ENCODE results near the gene ADPRM. TPM values are rescaled to one million over a fixed set of nuclear protein-coding genes. Genes with fewer than 3 reads are reported as not detected.

Gene ADPRM
- total and polyA plus RNA-seq, 4 experiments from 2014 or later: 45.5 to 55.0 (median 48.3) TPM

GRCh38 chr17:10653987-10654386 lies 43.4 kb upstream of the ADPRM start:
- H3K27ac ChIP-seq (ENCODE audit: low read depth, low read length): no peak overlapping the region
- CTCF ChIA-PET (ENCODE audit: partially characterized antibody): interaction anchor here (0.7 to 1.4 kb wide), 4 partner anchors 9 to 191 kb away, joined by 3 to 6 read pairs (median 4); no protein-coding TSS in a partner anchor
- H3K27me3 ChIP-seq (ENCODE audit: insufficient read depth, low read length): no peaks in the 10 kb centered on the region
- H3K4me1 Mint-ChIP-seq: peaks cover 5 to 16% (median 12%) of the 10 kb centered on the region in 4 donors
- peaks cover 0 to 1% (median 0%) of the 10 kb centered on the region in 8 donors for H3K9me3 Mint-ChIP-seq
- no peaks in the 10 kb centered on the region for H3K4me1 ChIP-seq (ENCODE audit: insufficient read depth, low read length)
- intact Hi-C loops (cut with micrococcal nuclease): no loop called here
- no peaks in the 10 kb centered on the region for H3K9me3 ChIP-seq (ENCODE audit: control insufficient read depth in 1 of 2, low read length in 2 of 2)
- no peaks in the 10 kb centered on the region for H3K27me3 Mint-ChIP-seq
- no peak for DNase-seq
- H3K36me3 ChIP-seq (ENCODE audit: insufficient read depth, low read length): no peaks in the 10 kb centered on the region
- peaks cover 3% of the 10 kb centered on the region in 2 donors for H3K36me3 Mint-ChIP-seq
- no peak overlapping the region for H3K4me3 Mint-ChIP-seq
- H3K4me3 ChIP-seq (ENCODE audit: low read length in 2 of 2): no peak overlapping the region
- H3K27ac Mint-ChIP-seq: peak overlapping the region in 2 of 7 donors; percentile 46 to 62
- POLR2A ChIA-PET (ENCODE audit: partially characterized antibody): no interaction called here

DNA sequence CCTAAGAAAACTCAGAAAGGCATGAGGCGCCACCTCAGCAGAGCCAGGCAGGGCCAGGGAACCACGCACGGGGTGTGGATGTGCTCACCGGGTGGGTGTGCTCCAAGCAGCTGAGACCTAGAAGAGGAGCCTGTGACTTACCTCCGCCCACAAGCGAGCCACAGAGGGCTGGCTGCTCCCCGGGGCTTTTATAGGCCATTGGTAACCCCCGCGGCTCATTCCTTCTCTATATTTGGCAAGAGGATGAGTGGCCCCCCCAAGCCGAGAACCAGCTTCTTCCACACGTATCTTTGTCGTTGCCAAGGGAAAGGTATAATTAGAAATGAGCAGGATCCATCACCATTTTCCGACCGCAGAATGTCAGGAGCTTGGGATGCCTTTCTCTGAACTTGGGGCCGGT lies 40.2 kb upstream of the ADPRM start, which contains the start of gene MYH3:
Gene MYH3, minus strand, starts transcription at position 162 of the 400 bp plus-strand sequence. CDS start 2,245 bp downstream, outside the sequence.
- H3K36me3 Mint-ChIP-seq: peaks cover 12 to 13% of the 10 kb centered on the region in 2 donors
- no peaks in the 10 kb centered on the region for H3K9me3 ChIP-seq (ENCODE audit: control insufficient read depth in 1 of 2, low read length in 2 of 2)
- DNase-seq: no peak
- H3K27ac ChIP-seq (ENCODE audit: low read depth, low read length): no peak within 1 kb of the TSS
- peak within 1 kb of the TSS in 1 of 8 donors; percentile 38 for H3K4me3 Mint-ChIP-seq
- intact Hi-C loops (cut with micrococcal nuclease): no loop called here
- CTCF ChIA-PET (ENCODE audit: partially characterized antibody): interaction anchor here (1.5 kb wide), 1 partner anchor 11 kb away, joined by 9 read pairs; no protein-coding TSS in a partner anchor
- no peaks in the 10 kb centered on the region for H3K27me3 Mint-ChIP-seq
- peaks cover 5 to 16% (median 12%) of the 10 kb centered on the region in 4 donors for H3K4me1 Mint-ChIP-seq
- H3K4me3 ChIP-seq (ENCODE audit: low read length in 2 of 2): no peak within 1 kb of the TSS
- H3K4me1 ChIP-seq (ENCODE audit: insufficient read depth, low read length): no peaks in the 10 kb centered on the region
- no peaks in the 10 kb centered on the region for H3K27me3 ChIP-seq (ENCODE audit: insufficient read depth, low read length)
- H3K9me3 Mint-ChIP-seq: peaks cover 0 to 1% (median 0%) of the 10 kb centered on the region in 8 donors
- no peak within 1 kb of the TSS for H3K27ac Mint-ChIP-seq
- POLR2A ChIA-PET (ENCODE audit: partially characterized antibody): no interaction called here
- H3K36me3 ChIP-seq (ENCODE audit: insufficient read depth, low read length): no peaks in the 10 kb centered on the region

- Mint-ChIP-seq H3K27ac (no peak overlapping the region), H3K9me3 (peaks cover 0 to 1% (median 0%) of the 10 kb centered on the region in 8 donors), H3K4me1 (peaks cover 4 to 14% (median 11%) of the 10 kb centered on the region in 4 donors), H3K36me3 (peaks cover 12 to 13% of the 10 kb centered on the region in 2 donors), H3K4me3 (no peak overlapping the region), H3K27me3 (no peaks in the 10 kb centered on the region)
- no peak for DNase-seq
- CTCF ChIA-PET (ENCODE audit: partially characterized antibody): interaction anchor here (1.5 kb wide), 1 partner anchor 12 kb away, joined by 9 read pairs; no protein-coding TSS in a partner anchor
- Histone ChIP-seq H3K9me3 (ENCODE audit: control insufficient read depth in 1 of 2, low read length in 2 of 2) (no peaks in the 10 kb centered on the region), H3K36me3 (ENCODE audit: insufficient read depth, low read length) (no peaks in the 10 kb centered on the region), H3K4me3 (ENCODE audit: low read length in 2 of 2) (no peak overlapping the region), H3K27me3 (ENCODE audit: insufficient read depth, low read length) (no peaks in the 10 kb centered on the region), H3K4me1 (ENCODE audit: insufficient read depth, low read length) (no peaks in the 10 kb centered on the region), H3K27ac (ENCODE audit: low read depth, low read length) (no peak overlapping the region)
- POLR2A ChIA-PET (ENCODE audit: partially characterized antibody): no interaction called here
- intact Hi-C loops (cut with micrococcal nuclease): no loop called here
Measured at GRCh38 chr17:10657879-10658278, 39.5 kb upstream of the ADPRM start.

GRCh38 chr17:10661437-10661836 lies 36.0 kb upstream of the ADPRM start:
- no peak overlapping the region for H3K27ac Mint-ChIP-seq

DNA sequence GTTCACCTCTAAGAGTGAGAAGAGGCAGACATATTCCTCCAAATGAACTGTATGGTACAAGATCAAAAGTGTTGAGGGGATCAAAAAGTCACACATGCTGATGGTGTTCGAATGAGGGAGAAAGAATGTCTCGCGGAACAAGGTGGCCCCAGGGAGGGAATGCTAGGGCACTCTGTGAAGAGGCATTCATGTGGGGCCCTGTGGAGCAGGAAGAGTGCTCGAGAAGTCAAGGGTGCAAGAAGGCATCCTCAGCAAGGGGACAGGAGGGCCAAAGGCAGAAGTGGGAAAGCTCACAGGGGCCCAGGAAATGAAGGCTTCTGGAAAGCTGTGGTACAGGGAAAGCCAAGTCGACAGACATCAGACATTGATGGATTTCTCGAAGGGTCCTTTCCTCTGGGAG lies 34.2 kb upstream of the ADPRM start:
- Histone ChIP-seq H3K36me3 (ENCODE audit: insufficient read depth, low read length) (no peaks in the 10 kb centered on the region), H3K27ac (ENCODE audit: low read depth, low read length) (no peak overlapping the region), H3K4me1 (ENCODE audit: insufficient read depth, low read length) (no peaks in the 10 kb centered on the region), H3K4me3 (ENCODE audit: low read length in 2 of 2) (no peak overlapping the region), H3K9me3 (ENCODE audit: control insufficient read depth in 1 of 2, low read length in 2 of 2) (no peaks in the 10 kb centered on the region), H3K27me3 (ENCODE audit: insufficient read depth, low read length) (no peaks in the 10 kb centered on the region)
- H3K36me3 Mint-ChIP-seq: peaks cover 17 to 19% of the 10 kb centered on the region in 2 donors
- DNase-seq: no peak
- ChIA-PET POLR2A (ENCODE audit: partially characterized antibody) (no interaction called here), CTCF (ENCODE audit: partially characterized antibody) (interaction anchor here (6.4 kb wide), 1 partner anchor 17 kb away, joined by 26 read pairs; no protein-coding TSS in a partner anchor)
- peak overlapping the region in 1 of 7 donors; percentile 46 for H3K27ac Mint-ChIP-seq
- no peaks in the 10 kb centered on the region for H3K27me3 Mint-ChIP-seq
- intact Hi-C loops (cut with micrococcal nuclease): no loop called here
- no peak overlapping the region for H3K4me3 Mint-ChIP-seq
- H3K4me1 Mint-ChIP-seq: no peaks in the 10 kb centered on the region
- no peaks in the 10 kb centered on the region for H3K9me3 Mint-ChIP-seq

More at GRCh38 chr17:10661437-10661836, 36.0 kb upstream of the ADPRM start:
- Histone ChIP-seq H3K27ac (ENCODE audit: low read depth, low read length) (no peak overlapping the region), H3K36me3 (ENCODE audit: insufficient read depth, low read length) (no peaks in the 10 kb centered on the region), H3K4me3 (ENCODE audit: low read length in 2 of 2) (no peak overlapping the region), H3K9me3 (ENCODE audit: control insufficient read depth in 1 of 2, low read length in 2 of 2) (no peaks in the 10 kb centered on the region), H3K4me1 (ENCODE audit: insufficient read depth, low read length) (no peaks in the 10 kb centered on the region), H3K27me3 (ENCODE audit: insufficient read depth, low read length) (no peaks in the 10 kb centered on the region)
- no peaks in the 10 kb centered on the region for H3K9me3 Mint-ChIP-seq
- H3K36me3 Mint-ChIP-seq: peaks cover 17 to 18% of the 10 kb centered on the region in 2 donors
- ChIA-PET CTCF (ENCODE audit: partially characterized antibody) (interaction anchor here (0.7 to 6.4 kb wide), 5 partner anchors 9 to 183 kb away, joined by 3 to 26 read pairs (median 3); no protein-coding TSS in a partner anchor), POLR2A (ENCODE audit: partially characterized antibody) (no interaction called here)
- no peaks in the 10 kb centered on the region for H3K27me3 Mint-ChIP-seq
- no peak overlapping the region for H3K4me3 Mint-ChIP-seq
- intact Hi-C loops (cut with micrococcal nuclease): no loop called here
- no peaks in the 10 kb centered on the region for H3K4me1 Mint-ChIP-seq
- no peak for DNase-seq

GRCh38 chr17:10664571-10664970 lies 32.8 kb upstream of the ADPRM start:
- no peak for DNase-seq
- H3K4me1 Mint-ChIP-seq: no peaks in the 10 kb centered on the region
- H3K27ac ChIP-seq (ENCODE audit: low read depth, low read length): no peak overlapping the region
- no peaks in the 10 kb centered on the region for H3K27me3 Mint-ChIP-seq
- H3K9me3 ChIP-seq (ENCODE audit: control insufficient read depth in 1 of 2, low read length in 2 of 2): no peaks in the 10 kb centered on the region
- peaks cover 8 to 15% of the 10 kb centered on the region in 2 donors for H3K36me3 Mint-ChIP-seq
- CTCF ChIA-PET (ENCODE audit: partially characterized antibody): interaction anchor here (1.1 to 6.4 kb wide), 4 partner anchors 19 to 47 kb away, joined by 3 to 26 read pairs (median 8); no protein-coding TSS in a partner anchor
- no peak overlapping the region for H3K4me3 ChIP-seq (ENCODE audit: low read length in 2 of 2)
- H3K36me3 ChIP-seq (ENCODE audit: insufficient read depth, low read length): no peaks in the 10 kb centered on the region
- intact Hi-C loops (cut with micrococcal nuclease): no loop called here
- no peaks in the 10 kb centered on the region for H3K4me1 ChIP-seq (ENCODE audit: insufficient read depth, low read length)
- POLR2A ChIA-PET (ENCODE audit: partially characterized antibody): no interaction called here
- no peak overlapping the region for H3K4me3 Mint-ChIP-seq
- H3K9me3 Mint-ChIP-seq: no peaks in the 10 kb centered on the region
- H3K27ac Mint-ChIP-seq: no peak overlapping the region
- no peaks in the 10 kb centered on the region for H3K27me3 ChIP-seq (ENCODE audit: insufficient read depth, low read length)

DNA sequence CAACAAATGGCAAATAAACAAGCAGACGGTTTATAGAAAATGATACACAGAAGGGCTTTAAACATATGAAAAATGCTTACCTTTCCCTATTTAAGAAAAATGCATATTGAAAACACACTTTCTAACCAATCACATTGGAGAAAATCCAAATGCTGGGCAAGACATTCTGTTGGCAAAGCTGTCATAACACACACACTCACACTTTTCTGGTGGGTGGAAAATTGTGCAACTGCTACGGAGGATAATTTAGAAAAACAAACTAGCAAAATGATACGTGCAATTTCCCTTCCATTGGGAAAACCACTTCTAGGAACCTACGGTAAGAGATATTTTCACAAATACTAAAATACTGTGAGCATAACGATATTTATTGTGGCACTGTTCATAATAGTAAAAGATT lies 30.5 kb upstream of the ADPRM start:
- POLR2A ChIA-PET (ENCODE audit: partially characterized antibody): no interaction called here
- Mint-ChIP-seq H3K4me3 (no peak overlapping the region), H3K27ac (no peak overlapping the region), H3K9me3 (no peaks in the 10 kb centered on the region), H3K27me3 (no peaks in the 10 kb centered on the region), H3K36me3 (peaks cover 5 to 13% of the 10 kb centered on the region in 2 donors), H3K4me1 (no peaks in the 10 kb centered on the region)
- DNase-seq: no peak
- CTCF ChIA-PET (ENCODE audit: partially characterized antibody): interaction anchor here (2.3 kb wide), 1 partner anchor 17 kb away, joined by 9 read pairs; no protein-coding TSS in a partner anchor
- Histone ChIP-seq H3K27me3 (ENCODE audit: insufficient read depth, low read length) (no peaks in the 10 kb centered on the region), H3K9me3 (ENCODE audit: control insufficient read depth in 1 of 2, low read length in 2 of 2) (no peaks in the 10 kb centered on the region), H3K27ac (ENCODE audit: low read depth, low read length) (no peak overlapping the region), H3K4me3 (ENCODE audit: low read length in 2 of 2) (no peak overlapping the region), H3K4me1 (ENCODE audit: insufficient read depth, low read length) (no peaks in the 10 kb centered on the region), H3K36me3 (ENCODE audit: insufficient read depth, low read length) (no peaks in the 10 kb centered on the region)
- intact Hi-C loops (cut with micrococcal nuclease): no loop called here

Data from CD4-positive, alpha-beta memory T cell (primary cell).